ENCODE results near the gene WASHC3. TPM values are rescaled to one million over a fixed set of nuclear protein-coding genes. Genes with fewer than 3 reads are reported as not detected.

Gene WASHC3
- total and polyA plus RNA-seq, 2 experiments from 2014 or later: 59.8 to 66.8 TPM

- Histone ChIP-seq H3K79me2 (peaks cover 4% of the 10 kb centered on the region), H3K27ac (no peak overlapping the region), H3K9me2 (replicated peaks; ENCODE audit: insufficient read depth) (no peaks in the 10 kb centered on the region), H2AFZ (no peak overlapping the region), H3K4me2 (no peak overlapping the region), H4K20me1 (ENCODE audit: insufficient read depth, poor library complexity, severe bottlenecking) (no peaks in the 10 kb centered on the region), H3K4me1 (ENCODE audit: insufficient read depth) (no peaks in the 10 kb centered on the region), H3K36me3 (replicated peaks; ENCODE audit: insufficient read depth, low read depth) (no peaks in the 10 kb centered on the region), H3K4me3 (no peak overlapping the region), H3K27me3 (no peaks in the 10 kb centered on the region), H3K9me3 (ENCODE audit: low read depth) (no peaks in the 10 kb centered on the region)
- DNase-seq (ENCODE audit: low spot score): no peak
- WGBS (ENCODE audit: low lambda C conversion rate, missing lambda C conversion rate): 91% methylated on average over 1 of the region's 1 CpG
- TF ChIP-seq CTCF (IDR thresholded peaks at IDR 0.05; ENCODE audit: poor library complexity) (no peak), EZH2 (IDR thresholded peaks at IDR 0.05; ENCODE audit: borderline replicate concordance) (no peak), EZH2phosphoT487 (IDR thresholded peaks at IDR 0.05; ENCODE audit: low read depth, severe bottlenecking, unreplicated experiment) (no peak)
These were observed 2.7 kb upstream of the WASHC3 start for GRCh38 chr12:102064476-102064875.

GRCh38 chr12:102063069-102063468 is 1.3 kb upstream of the WASHC3 start:
- Histone ChIP-seq H3K79me2 (peaks cover 4% of the 10 kb centered on the region), H3K4me2 (no peak overlapping the region), H2AFZ (no peak overlapping the region), H3K9me2 (replicated peaks; ENCODE audit: insufficient read depth) (no peaks in the 10 kb centered on the region), H3K27ac (no peak overlapping the region), H3K9me3 (ENCODE audit: low read depth) (no peaks in the 10 kb centered on the region), H3K4me1 (ENCODE audit: insufficient read depth) (no peaks in the 10 kb centered on the region), H4K20me1 (ENCODE audit: insufficient read depth, poor library complexity, severe bottlenecking) (no peaks in the 10 kb centered on the region), H3K27me3 (no peaks in the 10 kb centered on the region), H3K4me3 (no peak overlapping the region), H3K36me3 (replicated peaks; ENCODE audit: insufficient read depth, low read depth) (no peaks in the 10 kb centered on the region)
- 94% methylated on average over 3 of the region's 3 CpGs for WGBS (ENCODE audit: low lambda C conversion rate, missing lambda C conversion rate)
- DNase-seq (ENCODE audit: low spot score): no peak
- TF ChIP-seq EZH2 (IDR thresholded peaks at IDR 0.05; ENCODE audit: borderline replicate concordance) (no peak), EZH2phosphoT487 (IDR thresholded peaks at IDR 0.05; ENCODE audit: low read depth, severe bottlenecking, unreplicated experiment) (no peak), CTCF (IDR thresholded peaks at IDR 0.05; ENCODE audit: poor library complexity) (no peak)

GRCh38 chr12:102062419-102062806 is 622 bp upstream of the WASHC3 start:
- no peak for TF ChIP-seq CTCF (IDR thresholded peaks at IDR 0.05; ENCODE audit: poor library complexity)
- no peak for TF ChIP-seq EZH2phosphoT487 (IDR thresholded peaks at IDR 0.05; ENCODE audit: low read depth, severe bottlenecking, unreplicated experiment)
- no peak for TF ChIP-seq EZH2 (IDR thresholded peaks at IDR 0.05; ENCODE audit: borderline replicate concordance)
- no peak for DNase-seq (ENCODE audit: low spot score)

More at GRCh38 chr12:102062419-102062806, 622 bp upstream of the WASHC3 start:
- no peak overlapping the region for H3K27ac ChIP-seq
- H3K79me2 ChIP-seq: peaks cover 4% of the 10 kb centered on the region
- H3K36me3 ChIP-seq (replicated peaks; ENCODE audit: insufficient read depth, low read depth): no peaks in the 10 kb centered on the region
- H3K9me3 ChIP-seq (ENCODE audit: low read depth): no peaks in the 10 kb centered on the region
- H3K4me2 ChIP-seq: peak overlapping the region; percentile 66
- H3K4me1 ChIP-seq (ENCODE audit: insufficient read depth): no peaks in the 10 kb centered on the region
- H3K9me2 ChIP-seq (replicated peaks; ENCODE audit: insufficient read depth): no peaks in the 10 kb centered on the region
- H2AFZ ChIP-seq: peak overlapping the region; percentile 72
- no peaks in the 10 kb centered on the region for H3K27me3 ChIP-seq
- no peak overlapping the region for H3K4me3 ChIP-seq
- H4K20me1 ChIP-seq (ENCODE audit: insufficient read depth, poor library complexity, severe bottlenecking): no peaks in the 10 kb centered on the region
- 81% methylated on average over 11 of the region's 11 CpGs for WGBS (ENCODE audit: low lambda C conversion rate, missing lambda C conversion rate)

Measured in hepatocyte (in vitro differentiated cells).